ENCODE data around the gene IPCEF1. TPM values are rescaled to one million over a fixed set of nuclear protein-coding genes. Genes with fewer than 3 reads are reported as not detected.

Gene IPCEF1
- total RNA-seq, 1 experiment from 2014 or later = not detected

GRCh38 chr6:154319231-154319858 lies 37.3 kb downstream of the IPCEF1 start:
- H3K27ac Mint-ChIP-seq (ENCODE audit: low read depth, unreplicated experiment) = no peak overlapping the region
- CTCF ChIA-PET = interaction anchor here (0.6 kb wide), 1 partner anchor 58 kb away, joined by 4 read pairs; no protein-coding TSS in a partner anchor
- no peaks in the 10 kb centered on the region for H3K27me3 Mint-ChIP-seq (ENCODE audit: insufficient read depth, unreplicated experiment)

GRCh38 chr6:154318721-154319120 lies 37.9 kb downstream of the IPCEF1 start:
- Mint-ChIP-seq H3K4me1 (ENCODE audit: insufficient read depth, unreplicated experiment) (no peaks in the 10 kb centered on the region), H3K9me3 (ENCODE audit: unreplicated experiment) (no peaks in the 10 kb centered on the region), H3K27ac (ENCODE audit: low read depth, unreplicated experiment) (no peak overlapping the region), H3K4me3 (ENCODE audit: unreplicated experiment) (no peak overlapping the region), H3K36me3 (ENCODE audit: insufficient read depth, unreplicated experiment) (no peaks in the 10 kb centered on the region), H3K27me3 (ENCODE audit: insufficient read depth, unreplicated experiment) (no peaks in the 10 kb centered on the region)
- intact Hi-C loops (cut with micrococcal nuclease) = no loop called here
- TF ChIP-seq, protein P1, sequence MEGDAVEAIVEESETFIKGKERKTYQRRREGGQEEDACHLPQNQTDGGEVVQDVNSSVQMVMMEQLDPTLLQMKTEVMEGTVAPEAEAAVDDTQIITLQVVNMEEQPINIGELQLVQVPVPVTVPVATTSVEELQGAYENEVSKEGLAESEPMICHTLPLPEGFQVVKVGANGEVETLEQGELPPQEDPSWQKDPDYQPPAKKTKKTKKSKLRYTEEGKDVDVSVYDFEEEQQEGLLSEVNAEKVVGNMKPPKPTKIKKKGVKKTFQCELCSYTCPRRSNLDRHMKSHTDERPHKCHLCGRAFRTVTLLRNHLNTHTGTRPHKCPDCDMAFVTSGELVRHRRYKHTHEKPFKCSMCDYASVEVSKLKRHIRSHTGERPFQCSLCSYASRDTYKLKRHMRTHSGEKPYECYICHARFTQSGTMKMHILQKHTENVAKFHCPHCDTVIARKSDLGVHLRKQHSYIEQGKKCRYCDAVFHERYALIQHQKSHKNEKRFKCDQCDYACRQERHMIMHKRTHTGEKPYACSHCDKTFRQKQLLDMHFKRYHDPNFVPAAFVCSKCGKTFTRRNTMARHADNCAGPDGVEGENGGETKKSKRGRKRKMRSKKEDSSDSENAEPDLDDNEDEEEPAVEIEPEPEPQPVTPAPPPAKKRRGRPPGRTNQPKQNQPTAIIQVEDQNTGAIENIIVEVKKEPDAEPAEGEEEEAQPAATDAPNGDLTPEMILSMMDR (IDR thresholded peaks at IDR 0.05; ENCODE audit: unreplicated experiment) = no peak
- ChIA-PET CTCF (interaction anchor here (0.6 kb wide), 1 partner anchor 59 kb away, joined by 4 read pairs; no protein-coding TSS in a partner anchor), POLR2A (interaction anchor here (0.7 kb wide), 1 partner anchor 172 kb away, joined by 3 read pairs; no protein-coding TSS in a partner anchor)
- DNase-seq (ENCODE audit: unreplicated experiment) = no peak
- BruUV-seq (replicated peaks) = no TSS peak

More at GRCh38 chr6:154319231-154319858, 37.3 kb downstream of the IPCEF1 start:
- no peaks in the 10 kb centered on the region for H3K9me3 Mint-ChIP-seq (ENCODE audit: unreplicated experiment)
- no peak overlapping the region for H3K4me3 Mint-ChIP-seq (ENCODE audit: unreplicated experiment)
- TF ChIP-seq, protein P1 (IDR thresholded peaks at IDR 0.05; ENCODE audit: unreplicated experiment) = no peak
- intact Hi-C loops (cut with micrococcal nuclease) = no loop called here
- H3K36me3 Mint-ChIP-seq (ENCODE audit: insufficient read depth, unreplicated experiment) = no peaks in the 10 kb centered on the region
- DNase-seq (ENCODE audit: unreplicated experiment) = no peak
- BruUV-seq (replicated peaks) = no TSS peak
- POLR2A ChIA-PET = interaction anchor here (0.7 kb wide), 1 partner anchor 173 kb away, joined by 3 read pairs; no protein-coding TSS in a partner anchor
- no peaks in the 10 kb centered on the region for H3K4me1 Mint-ChIP-seq (ENCODE audit: insufficient read depth, unreplicated experiment)

GRCh38 chr6:154316131-154316530 lies 40.5 kb downstream of the IPCEF1 start:
- no TSS peak for BruUV-seq (replicated peaks)
- intact Hi-C loops (cut with micrococcal nuclease) = no loop called here
- Mint-ChIP-seq H3K9me3 (ENCODE audit: unreplicated experiment) (peaks cover 10% of the 10 kb centered on the region), H3K4me3 (ENCODE audit: unreplicated experiment) (no peak overlapping the region), H3K27me3 (ENCODE audit: insufficient read depth, unreplicated experiment) (no peaks in the 10 kb centered on the region), H3K36me3 (ENCODE audit: insufficient read depth, unreplicated experiment) (no peaks in the 10 kb centered on the region), H3K4me1 (ENCODE audit: insufficient read depth, unreplicated experiment) (no peaks in the 10 kb centered on the region), H3K27ac (ENCODE audit: low read depth, unreplicated experiment) (no peak overlapping the region)
- no peak for DNase-seq (ENCODE audit: unreplicated experiment)
- TF ChIP-seq, protein P1 (IDR thresholded peaks at IDR 0.05; ENCODE audit: unreplicated experiment) = no peak
- CTCF ChIA-PET = no interaction called here
- POLR2A ChIA-PET = no interaction called here

- ChIA-PET CTCF (no interaction called here), POLR2A (interaction anchor here (0.6 kb wide), 1 partner anchor 15 kb away, joined by 3 read pairs; no protein-coding TSS in a partner anchor)
- DNase-seq (ENCODE audit: unreplicated experiment) = peak; percentile 32
- TF ChIP-seq, protein P1 (IDR thresholded peaks at IDR 0.05; ENCODE audit: unreplicated experiment) = no peak
- intact Hi-C loops (cut with micrococcal nuclease) = no loop called here
- no peak overlapping the region for H3K27ac Mint-ChIP-seq (ENCODE audit: low read depth, unreplicated experiment)
- no peaks in the 10 kb centered on the region for H3K36me3 Mint-ChIP-seq (ENCODE audit: insufficient read depth, unreplicated experiment)
- BruUV-seq (replicated peaks) = no TSS peak
- H3K4me1 Mint-ChIP-seq (ENCODE audit: insufficient read depth, unreplicated experiment) = no peaks in the 10 kb centered on the region
- no peaks in the 10 kb centered on the region for H3K27me3 Mint-ChIP-seq (ENCODE audit: insufficient read depth, unreplicated experiment)
- peaks cover 10% of the 10 kb centered on the region for H3K9me3 Mint-ChIP-seq (ENCODE audit: unreplicated experiment)
- H3K4me3 Mint-ChIP-seq (ENCODE audit: unreplicated experiment) = no peak overlapping the region
Observed at GRCh38 chr6:154314084-154314483, 42.5 kb downstream of the IPCEF1 start.
